Vagina (tissue), 2 donors: ENCODE measurements around the gene NTF3. TPM values are rescaled to one million over a fixed set of nuclear protein-coding genes. Genes with fewer than 3 reads are reported as not detected.
A peak's percentile ranks its signal among the peaks of the same experiment; 100 is the strongest.

Experiments used
- DNase-seq, 2 donors: peaks; one replicate each; pipeline ENCODE4 v3.0.0-alpha.2; 2017; ENCODE audit errors: extremely low spot score in 2 of 2
- H3K27ac ChIP-seq: fragments of 200-600 bp; sonication (generic); one replicate; pipeline ENCODE4 v1.5.1; 2019
- H3K27me3 ChIP-seq: fragments of 200-600 bp; sonication (generic); one replicate; pipeline ENCODE4 v1.5.1; 2019
- H3K36me3 ChIP-seq, 2 donors: fragments of 200-600 bp; sonication (generic); one replicate each; pipeline ENCODE4 v1.5.1; 2017 to 2019
- H3K4me1 ChIP-seq: fragments of 200-600 bp; sonication (generic); one replicate; pipeline ENCODE4 v1.5.1; 2019
- H3K4me3 ChIP-seq, 2 donors: fragments of 200-600 bp; sonication (generic); 1 replicate in 1 of 2; 2 replicates in 1 of 2; pipeline ENCODE4 v1.5.1; 2016 to 2019
- H3K9me3 ChIP-seq: fragments of 200-600 bp; sonication (generic); one replicate; pipeline ENCODE4 v1.5.1; 2019
- POLR2A ChIP-seq, 2 donors: fragments of 450-650 bp; IDR thresholded peaks; one replicate each; pipeline ENCODE4 v1.6.1; 2017; ENCODE audit warnings: antibody characterized with exemption in 2 of 2, mild to moderate bottlenecking in 2 of 2, moderate library complexity in 2 of 2
- POLR2AphosphoS5 ChIP-seq, 2 donors: sonication (generic); formaldehyde crosslinking; IDR thresholded peaks; one replicate each; pipeline ENCODE4 v1.9.0; 2017; ENCODE audit warnings: antibody characterized with exemption in 2 of 2, mild to moderate bottlenecking in 2 of 2, low read depth in 1 of 2; ENCODE audit not compliant: insufficient read depth in 1 of 2
- intact Hi-C: fragments of 100-400 bp; cut with DNase I; formaldehyde crosslinking; loops from one replicate; pipeline ENCODE4 v1.15.1; 2023
- total RNA-seq: library from RNA; depleted of rRNA; stranded (reverse); fragments of >200 nt; gene quantifications from one replicate; pipeline ENCODE4 v1.2.3, GENCODE V29; 2016
- TF ChIP-seq, protein P1 (sequence below), 3 experiments: fragments of 450-650 bp in 2 of 3; fragments of 200-600 bp in 1 of 3; sonication (generic) in 1 of 3; IDR thresholded peaks; one replicate each; pipeline ENCODE4 v1.5.1; 2017 to 2019; ENCODE audit warnings: antibody characterized with exemption in 3 of 3, mild to moderate bottlenecking in 2 of 3, moderate library complexity in 2 of 3

Gene NTF3
- total RNA-seq, 1 donor from 2014 or later: 1.7 TPM

DNA sequence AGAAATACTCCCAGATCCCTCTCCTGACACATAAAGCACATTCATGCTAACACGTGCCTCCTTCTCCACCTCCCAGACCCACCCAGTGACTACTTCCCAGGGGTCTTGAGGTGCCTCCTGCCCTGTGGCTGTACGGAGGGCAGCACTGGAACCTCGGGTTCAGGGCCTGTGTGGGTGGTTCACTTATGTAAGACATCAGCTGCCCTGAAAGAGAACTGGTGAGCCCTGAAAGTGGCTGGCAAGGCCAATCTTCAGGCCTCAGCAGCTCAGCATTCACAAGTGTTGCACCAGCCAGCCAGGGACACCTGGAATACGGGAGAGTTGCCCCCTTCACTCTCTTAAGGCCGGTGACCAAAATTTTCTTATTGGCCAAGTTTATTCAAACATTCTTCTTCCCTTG lies 38.9 kb upstream of the NTF3 start:
- Histone ChIP-seq H3K36me3 (no peaks in the 10 kb centered on the region), H3K4me1 (peaks cover 9% of the 10 kb centered on the region), H3K27me3 (no peaks in the 10 kb centered on the region), H3K9me3 (no peaks in the 10 kb centered on the region), H3K27ac (no peak overlapping the region), H3K4me3 (no peak overlapping the region)
- TF ChIP-seq POLR2AphosphoS5 (IDR thresholded peaks at IDR 0.05; ENCODE audit: insufficient read depth in 1 of 2, low read depth in 1 of 2) (no peak), POLR2A (IDR thresholded peaks at IDR 0.05) (no peak)
- TF ChIP-seq, protein P1, sequence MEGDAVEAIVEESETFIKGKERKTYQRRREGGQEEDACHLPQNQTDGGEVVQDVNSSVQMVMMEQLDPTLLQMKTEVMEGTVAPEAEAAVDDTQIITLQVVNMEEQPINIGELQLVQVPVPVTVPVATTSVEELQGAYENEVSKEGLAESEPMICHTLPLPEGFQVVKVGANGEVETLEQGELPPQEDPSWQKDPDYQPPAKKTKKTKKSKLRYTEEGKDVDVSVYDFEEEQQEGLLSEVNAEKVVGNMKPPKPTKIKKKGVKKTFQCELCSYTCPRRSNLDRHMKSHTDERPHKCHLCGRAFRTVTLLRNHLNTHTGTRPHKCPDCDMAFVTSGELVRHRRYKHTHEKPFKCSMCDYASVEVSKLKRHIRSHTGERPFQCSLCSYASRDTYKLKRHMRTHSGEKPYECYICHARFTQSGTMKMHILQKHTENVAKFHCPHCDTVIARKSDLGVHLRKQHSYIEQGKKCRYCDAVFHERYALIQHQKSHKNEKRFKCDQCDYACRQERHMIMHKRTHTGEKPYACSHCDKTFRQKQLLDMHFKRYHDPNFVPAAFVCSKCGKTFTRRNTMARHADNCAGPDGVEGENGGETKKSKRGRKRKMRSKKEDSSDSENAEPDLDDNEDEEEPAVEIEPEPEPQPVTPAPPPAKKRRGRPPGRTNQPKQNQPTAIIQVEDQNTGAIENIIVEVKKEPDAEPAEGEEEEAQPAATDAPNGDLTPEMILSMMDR (IDR thresholded peaks at IDR 0.05): no peak
- peak in 1 of 2 donors; percentile 62 for DNase-seq
- intact Hi-C loops: no loop called here

DNA sequence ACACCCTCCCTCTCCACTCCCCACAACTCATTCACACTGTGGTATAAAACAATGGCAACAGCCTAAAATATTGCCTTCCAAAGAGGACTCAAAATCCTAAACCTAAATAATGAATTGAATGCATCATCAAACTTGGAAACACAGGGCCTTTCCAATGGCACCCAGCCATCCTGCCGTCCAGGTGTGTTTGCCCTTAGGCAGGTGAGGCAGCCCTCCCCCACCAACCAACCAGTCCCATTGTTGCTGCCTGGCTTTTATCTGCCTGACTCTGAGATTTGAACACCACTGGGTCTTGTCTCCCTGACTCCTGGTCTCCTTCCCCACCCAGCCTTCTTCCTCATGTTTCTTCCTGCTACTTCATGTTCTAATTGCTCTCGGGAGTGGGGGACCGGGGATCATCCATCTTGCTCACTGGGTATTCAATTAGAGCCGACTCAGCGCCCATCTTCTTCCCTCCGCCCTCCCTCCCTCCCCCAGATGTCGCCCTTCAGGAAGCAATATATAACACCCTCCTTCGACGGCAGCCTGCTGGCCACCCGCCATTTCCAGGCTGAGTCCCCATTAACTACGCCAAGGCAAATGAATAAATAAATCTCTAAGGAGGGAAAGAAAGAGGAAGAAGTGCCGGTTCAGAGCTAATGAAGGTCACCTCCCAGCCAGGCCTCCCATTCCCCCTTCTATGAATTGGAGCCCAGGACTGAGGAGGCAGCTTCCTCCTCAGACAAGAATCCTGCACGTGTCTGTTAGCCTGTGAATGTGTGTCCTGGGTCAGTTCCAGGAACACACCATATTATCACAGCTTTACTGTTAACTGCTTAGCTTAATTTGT lies 36.3 kb upstream of the NTF3 start:
- TF ChIP-seq, protein P1 (IDR thresholded peaks at IDR 0.05): no peak
- TF ChIP-seq POLR2A (IDR thresholded peaks at IDR 0.05) (no peak), POLR2AphosphoS5 (IDR thresholded peaks at IDR 0.05; ENCODE audit: insufficient read depth in 1 of 2, low read depth in 1 of 2) (no peak)
- Histone ChIP-seq H3K9me3 (no peaks in the 10 kb centered on the region), H3K36me3 (no peaks in the 10 kb centered on the region), H3K27ac (no peak overlapping the region), H3K4me1 (peaks cover 9% of the 10 kb centered on the region), H3K27me3 (no peaks in the 10 kb centered on the region), H3K4me3 (no peak overlapping the region)
- no peak for DNase-seq
- intact Hi-C loops: no loop called here

DNA sequence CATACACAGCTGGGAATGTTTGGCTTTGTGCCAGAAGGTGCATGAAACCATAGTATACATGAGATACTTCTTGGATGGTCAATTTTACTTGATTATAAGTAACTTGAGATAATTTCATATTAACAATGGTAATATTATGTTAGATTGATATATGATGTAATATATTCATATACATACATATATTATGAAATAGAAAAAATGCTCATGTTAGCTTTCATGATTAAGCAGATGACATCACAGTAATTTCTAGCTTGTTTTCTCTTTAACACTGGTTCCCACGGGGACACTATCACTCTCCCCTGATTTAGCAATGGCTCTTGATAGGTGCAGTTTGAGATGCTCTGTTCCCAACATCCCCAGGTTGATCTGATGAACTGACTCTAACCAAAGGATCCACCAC lies 35.4 kb upstream of the NTF3 start:
- no peak for DNase-seq
- H3K27ac ChIP-seq: no peak overlapping the region
- peaks cover 9% of the 10 kb centered on the region for H3K4me1 ChIP-seq
- H3K9me3 ChIP-seq: no peaks in the 10 kb centered on the region
- intact Hi-C loops: no loop called here
- no peak overlapping the region for H3K4me3 ChIP-seq
- no peaks in the 10 kb centered on the region for H3K36me3 ChIP-seq
- TF ChIP-seq POLR2A (IDR thresholded peaks at IDR 0.05) (no peak), POLR2AphosphoS5 (IDR thresholded peaks at IDR 0.05; ENCODE audit: insufficient read depth in 1 of 2, low read depth in 1 of 2) (no peak)
- TF ChIP-seq, protein P1 (IDR thresholded peaks at IDR 0.05): no peak
- no peaks in the 10 kb centered on the region for H3K27me3 ChIP-seq

GRCh38 chr12:5399266-5399665 lies 32.6 kb upstream of the NTF3 start:
- no peak for DNase-seq
- H3K9me3 ChIP-seq: no peaks in the 10 kb centered on the region
- H3K4me1 ChIP-seq: peaks cover 9% of the 10 kb centered on the region
- TF ChIP-seq, protein P1 (IDR thresholded peaks at IDR 0.05): no peak
- TF ChIP-seq POLR2A (IDR thresholded peaks at IDR 0.05) (no peak), POLR2AphosphoS5 (IDR thresholded peaks at IDR 0.05; ENCODE audit: insufficient read depth in 1 of 2, low read depth in 1 of 2) (no peak)
- H3K4me3 ChIP-seq: no peak overlapping the region
- no peak overlapping the region for H3K27ac ChIP-seq
- H3K36me3 ChIP-seq: no peaks in the 10 kb centered on the region
- intact Hi-C loops: no loop called here
- no peaks in the 10 kb centered on the region for H3K27me3 ChIP-seq
